Liver (tissue), 9 donors: Measurements from ENCODE around the gene PAWR. TPM values are rescaled to one million over a fixed set of nuclear protein-coding genes. Genes with fewer than 3 reads are reported as not detected.

Experiments
- DNase-seq: peaks from one replicate; pipeline ENCODE4 v3.0.0-alpha.2; 2017; ENCODE audit warnings: low spot score
- H3K27ac ChIP-seq, 2 donors: one replicate each; pipeline ENCODE4 v1.7.0; 2013; ENCODE audit warnings: inconsistent platforms in 2 of 2, low read length in 2 of 2, control low read depth in 1 of 2, low read depth in 1 of 2, mild to moderate bottlenecking in 1 of 2
- H3K27me3 ChIP-seq, 4 donors: one replicate each; pipeline versions ENCODE4 v1.6.1 to v1.7.0; 2013; ENCODE audit warnings: low read length in 3 of 4, inconsistent platforms in 1 of 4, mild to moderate bottlenecking in 1 of 4, moderate library complexity in 1 of 4; ENCODE audit not compliant: control insufficient read depth in 4 of 4, insufficient read depth in 4 of 4
- H3K36me3 ChIP-seq, 4 donors: one replicate each; pipeline versions ENCODE4 v1.6.1 to v1.7.0; 2013; ENCODE audit warnings: low read length in 3 of 4, mild to moderate bottlenecking in 3 of 4, low read depth in 1 of 4, moderate library complexity in 1 of 4; ENCODE audit not compliant: control insufficient read depth in 4 of 4, insufficient read depth in 3 of 4
- H3K4me1 ChIP-seq, 4 donors: one replicate each; pipeline versions ENCODE4 v1.6.1 to v1.7.0; 2013; ENCODE audit warnings: low read length in 3 of 4, mild to moderate bottlenecking in 3 of 4, moderate library complexity in 1 of 4; ENCODE audit not compliant: control insufficient read depth in 4 of 4, insufficient read depth in 4 of 4
- H3K4me3 ChIP-seq, 3 donors: one replicate each; pipeline versions ENCODE4 v1.6.1 to v1.7.0; 2013; ENCODE audit warnings: low read length in 3 of 3, control low read depth in 1 of 3, low read depth in 1 of 3, mild to moderate bottlenecking in 1 of 3
- H3K9ac ChIP-seq, 2 donors: one replicate each; pipeline ENCODE4 v1.7.0; 2013; ENCODE audit warnings: low read length in 2 of 2, mild to moderate bottlenecking in 2 of 2, moderate library complexity in 2 of 2, control low read depth in 1 of 2, low read depth in 1 of 2
- H3K9me3 ChIP-seq, 4 donors: one replicate each; pipeline versions ENCODE4 v1.6.1 to v1.7.0; 2013; ENCODE audit warnings: low read length in 3 of 4; ENCODE audit not compliant: control insufficient read depth in 4 of 4
- CTCF ChIP-seq: fragments of 150-350 bp; IDR thresholded peaks from 2 replicates; pipeline ENCODE4 v1.5.1; 2017; ENCODE audit warnings: improper control_type of control experiment, low read depth, low read length; ENCODE audit not compliant: missing input control
- EGR1 ChIP-seq, 2 donors: IDR thresholded peaks; 2 replicates each; pipeline ENCODE4 v1.6.1; 2016 to 2018; ENCODE audit warnings: antibody characterized with exemption in 2 of 2, low read depth in 2 of 2
- FOXA1 ChIP-seq: IDR thresholded peaks from 2 replicates; pipeline ENCODE4 v1.6.1; 2016; ENCODE audit warnings: antibody characterized with exemption
- FOXA2 ChIP-seq: IDR thresholded peaks from 2 replicates; pipeline ENCODE4 v1.6.1; 2016; ENCODE audit warnings: antibody characterized with exemption
- GABPA ChIP-seq, 2 donors: IDR thresholded peaks in 1 of 2; conservative IDR thresholded peaks in 1 of 2; 2 replicates each; pipeline ENCODE4 v1.6.1; 2016; ENCODE audit warnings: antibody characterized with exemption in 2 of 2, mild to moderate bottlenecking in 1 of 2, moderate library complexity in 1 of 2
- HNF4A ChIP-seq, 2 donors: conservative IDR thresholded peaks; 2 replicates each; pipeline ENCODE4 v1.6.1; 2016; ENCODE audit warnings: antibody characterized with exemption in 2 of 2, mild to moderate bottlenecking in 2 of 2
- JUND ChIP-seq, 2 donors: IDR thresholded peaks; 2 replicates each; pipeline ENCODE4 v1.6.1; 2016; ENCODE audit warnings: antibody characterized with exemption in 2 of 2
- MAX ChIP-seq: IDR thresholded peaks from 2 replicates; pipeline ENCODE4 v1.6.1; 2016; ENCODE audit warnings: antibody characterized with exemption
- NR2F2 ChIP-seq: IDR thresholded peaks from 2 replicates; pipeline ENCODE4 v1.6.1; 2016; ENCODE audit warnings: antibody characterized with exemption
- RAD21 ChIP-seq, 2 donors: IDR thresholded peaks; 2 replicates each; pipeline ENCODE4 v1.6.1; 2016; ENCODE audit warnings: antibody characterized with exemption in 2 of 2, mild to moderate bottlenecking in 2 of 2
- RXRA ChIP-seq, 2 donors: IDR thresholded peaks; 2 replicates each; pipeline ENCODE4 v1.6.1; 2017 to 2018; ENCODE audit warnings: antibody characterized with exemption in 2 of 2, mild to moderate bottlenecking in 1 of 2
- TAF1 ChIP-seq: conservative IDR thresholded peaks from 2 replicates; pipeline ENCODE4 v1.6.1; 2016; ENCODE audit warnings: antibody characterized with exemption, mild to moderate bottlenecking
- YY1 ChIP-seq: IDR thresholded peaks from 2 replicates; pipeline ENCODE4 v1.6.1; 2016; ENCODE audit warnings: antibody characterized with exemption, mild to moderate bottlenecking
- ZBTB33 ChIP-seq: IDR thresholded peaks from 2 replicates; pipeline ENCODE4 v1.6.1; 2016; ENCODE audit warnings: antibody characterized with exemption
- WGBS: extraction: QIAGEN DNeasy Blood & Tissue Kit; methylation state at CpG from one replicate; pipeline ENCODE4 v1.1.7; 2013; 5-methylcytosine and 5-hydroxymethylcytosine counted together
- polyA plus RNA-seq, 2 donors: library from polyadenylated mRNA; stranded (reverse) in 1 of 2; unstranded in 1 of 2; fragments of 200-250 nt in 1 of 2; fragments of >200 nt in 1 of 2; fragmentation: Nextera tagmentation in 1 of 2; extraction: Ambion mirVana in 1 of 2; gene quantifications; one replicate each; pipeline versions ENCODE4 v1.2.1 to v1.2.3, GENCODE V29; 2013 to 2015
- total RNA-seq, 2 donors: library from RNA; depleted of rRNA; stranded (reverse); fragments of >200 nt; gene quantifications; one replicate each; pipeline ENCODE4 v1.2.3, GENCODE V29; 2014
- TF ChIP-seq, protein P1 (sequence below): IDR thresholded peaks from 2 replicates; pipeline ENCODE4 v1.6.1; 2016; ENCODE audit warnings: antibody characterized with exemption, mild to moderate bottlenecking
- donor health status: healthy.
- donor health status: healthy.
- donor health status: healthy.
- donor health status: healthy.
- donor health status: healthy.

The PAWR gene
- total and polyA plus RNA-seq, 4 donors: 6.1 to 24.1 (median 9.9) TPM

DNA sequence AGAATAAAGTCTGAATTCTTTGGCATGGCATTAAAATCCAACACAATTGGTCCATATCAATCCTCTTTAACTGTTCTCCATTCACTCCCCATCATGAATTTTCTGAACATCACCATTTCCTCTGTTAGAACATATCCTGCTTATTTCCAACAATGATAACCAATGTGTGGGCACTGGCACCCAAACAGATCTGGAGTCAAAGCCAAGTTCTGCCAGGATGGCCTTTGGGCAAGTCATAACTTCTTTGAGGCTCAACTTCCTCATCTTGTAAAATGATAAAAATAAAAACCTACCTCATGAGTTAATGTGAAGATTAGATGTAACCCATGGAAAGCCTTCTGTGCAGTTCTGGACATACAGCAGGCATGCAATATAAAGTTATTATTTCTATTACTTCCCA, 12.5 kb downstream of the PAWR start:
- H3K9ac ChIP-seq: no peak overlapping the region
- no peak for DNase-seq
- H3K4me3 ChIP-seq: no peak overlapping the region
- H3K27me3 ChIP-seq: no peaks in the 10 kb centered on the region
- peaks cover 2 to 21% (median 5%) of the 10 kb centered on the region in 4 donors for H3K4me1 ChIP-seq
- no peak overlapping the region for H3K27ac ChIP-seq
- H3K36me3 ChIP-seq: peaks cover 0 to 3% (median 0%) of the 10 kb centered on the region in 4 donors
- TF ChIP-seq FOXA2 (no peak), EGR1 (IDR thresholded peaks at IDR 0.05; ENCODE audit: low read depth in 2 of 2) (no peak), GABPA (IDR thresholded peaks at IDR 0.05 in 1 of 2, conservative IDR thresholded peaks at IDR 0.05 in 1 of 2) (no peak), TAF1 (no peak)
- no peaks in the 10 kb centered on the region for H3K9me3 ChIP-seq

DNA sequence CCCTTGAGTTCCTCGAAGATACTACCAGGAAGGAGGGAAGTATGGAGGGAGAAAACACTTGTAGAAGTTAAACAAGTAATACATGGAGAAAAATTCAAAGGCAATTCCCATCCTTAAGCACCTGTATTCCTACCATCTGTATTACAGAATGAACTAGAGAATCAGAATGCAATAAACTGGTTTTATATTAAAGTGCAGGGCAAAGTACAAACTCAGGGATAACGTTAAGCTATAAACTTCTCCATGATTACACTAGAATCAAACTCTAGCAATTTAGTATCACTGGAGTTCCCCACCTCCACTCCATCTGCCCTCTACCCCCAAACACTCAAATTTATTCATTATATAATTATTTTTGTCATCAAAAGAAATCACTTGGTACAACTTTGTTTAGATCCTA, 13.1 kb downstream of the PAWR start:
- Histone ChIP-seq H3K9me3 (no peaks in the 10 kb centered on the region), H3K36me3 (peaks cover 0 to 3% (median 0%) of the 10 kb centered on the region in 4 donors), H3K4me3 (no peak overlapping the region), H3K27me3 (no peaks in the 10 kb centered on the region), H3K4me1 (peaks cover 2 to 17% (median 3%) of the 10 kb centered on the region in 4 donors), H3K27ac (no peak overlapping the region), H3K9ac (no peak overlapping the region)
- DNase-seq: no peak
- 60% methylated on average over 2 of the region's 2 CpGs for WGBS
- TF ChIP-seq HNF4A (conservative IDR thresholded peaks at IDR 0.05) (peak in 1 of 2 donors; percentile 23), FOXA1 (no peak)

DNA sequence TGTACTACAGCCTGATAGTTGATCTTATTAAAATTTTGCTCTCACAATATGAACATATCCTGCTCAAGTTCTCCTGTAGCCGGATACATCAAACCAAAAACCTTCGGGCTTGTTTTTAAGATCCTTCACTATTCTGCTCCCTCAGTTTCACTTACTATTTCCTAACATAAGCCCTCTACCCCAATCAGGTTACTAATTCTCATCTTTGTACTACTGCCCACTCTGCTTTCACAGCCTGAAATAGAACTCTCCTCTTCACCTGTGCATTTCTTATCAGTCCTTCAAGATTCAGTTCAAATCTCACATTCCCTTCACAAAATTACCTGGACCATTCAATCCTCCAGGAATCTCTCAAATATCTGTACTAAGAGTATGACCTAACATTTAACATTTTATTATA, 14.2 kb downstream of the PAWR start:
- TF ChIP-seq NR2F2 (no peak), RXRA (IDR thresholded peaks at IDR 0.05) (no peak), HNF4A (conservative IDR thresholded peaks at IDR 0.05) (no peak), TAF1 (no peak), ZBTB33 (no peak), MAX (no peak), FOXA2 (no peak), EGR1 (IDR thresholded peaks at IDR 0.05; ENCODE audit: low read depth in 2 of 2) (no peak), FOXA1 (no peak), CTCF (no peak), RAD21 (IDR thresholded peaks at IDR 0.05) (no peak), GABPA (IDR thresholded peaks at IDR 0.05 in 1 of 2, conservative IDR thresholded peaks at IDR 0.05 in 1 of 2) (no peak), YY1 (no peak), JUND (IDR thresholded peaks at IDR 0.05) (no peak)
- TF ChIP-seq, protein P1, sequence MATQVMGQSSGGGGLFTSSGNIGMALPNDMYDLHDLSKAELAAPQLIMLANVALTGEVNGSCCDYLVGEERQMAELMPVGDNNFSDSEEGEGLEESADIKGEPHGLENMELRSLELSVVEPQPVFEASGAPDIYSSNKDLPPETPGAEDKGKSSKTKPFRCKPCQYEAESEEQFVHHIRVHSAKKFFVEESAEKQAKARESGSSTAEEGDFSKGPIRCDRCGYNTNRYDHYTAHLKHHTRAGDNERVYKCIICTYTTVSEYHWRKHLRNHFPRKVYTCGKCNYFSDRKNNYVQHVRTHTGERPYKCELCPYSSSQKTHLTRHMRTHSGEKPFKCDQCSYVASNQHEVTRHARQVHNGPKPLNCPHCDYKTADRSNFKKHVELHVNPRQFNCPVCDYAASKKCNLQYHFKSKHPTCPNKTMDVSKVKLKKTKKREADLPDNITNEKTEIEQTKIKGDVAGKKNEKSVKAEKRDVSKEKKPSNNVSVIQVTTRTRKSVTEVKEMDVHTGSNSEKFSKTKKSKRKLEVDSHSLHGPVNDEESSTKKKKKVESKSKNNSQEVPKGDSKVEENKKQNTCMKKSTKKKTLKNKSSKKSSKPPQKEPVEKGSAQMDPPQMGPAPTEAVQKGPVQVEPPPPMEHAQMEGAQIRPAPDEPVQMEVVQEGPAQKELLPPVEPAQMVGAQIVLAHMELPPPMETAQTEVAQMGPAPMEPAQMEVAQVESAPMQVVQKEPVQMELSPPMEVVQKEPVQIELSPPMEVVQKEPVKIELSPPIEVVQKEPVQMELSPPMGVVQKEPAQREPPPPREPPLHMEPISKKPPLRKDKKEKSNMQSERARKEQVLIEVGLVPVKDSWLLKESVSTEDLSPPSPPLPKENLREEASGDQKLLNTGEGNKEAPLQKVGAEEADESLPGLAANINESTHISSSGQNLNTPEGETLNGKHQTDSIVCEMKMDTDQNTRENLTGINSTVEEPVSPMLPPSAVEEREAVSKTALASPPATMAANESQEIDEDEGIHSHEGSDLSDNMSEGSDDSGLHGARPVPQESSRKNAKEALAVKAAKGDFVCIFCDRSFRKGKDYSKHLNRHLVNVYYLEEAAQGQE: no peak
- Histone ChIP-seq H3K9me3 (no peaks in the 10 kb centered on the region), H3K27me3 (no peaks in the 10 kb centered on the region), H3K9ac (no peak overlapping the region), H3K4me3 (no peak overlapping the region), H3K4me1 (peaks cover 0 to 14% (median 2%) of the 10 kb centered on the region in 4 donors), H3K27ac (no peak overlapping the region), H3K36me3 (peaks cover 0 to 3% (median 0%) of the 10 kb centered on the region in 4 donors)
- no peak for DNase-seq
- whole genome bisulfite sequencing: 84% methylated on average over 2 of the region's 2 CpGs
